ENCODE results near the gene F2RL3.
"Not testable (repeated sequence)": the region's sequence is repeated elsewhere in the genome, so short reads cannot be mapped to it uniquely, and the experiment has no call there.

Gene F2RL3

DNA sequence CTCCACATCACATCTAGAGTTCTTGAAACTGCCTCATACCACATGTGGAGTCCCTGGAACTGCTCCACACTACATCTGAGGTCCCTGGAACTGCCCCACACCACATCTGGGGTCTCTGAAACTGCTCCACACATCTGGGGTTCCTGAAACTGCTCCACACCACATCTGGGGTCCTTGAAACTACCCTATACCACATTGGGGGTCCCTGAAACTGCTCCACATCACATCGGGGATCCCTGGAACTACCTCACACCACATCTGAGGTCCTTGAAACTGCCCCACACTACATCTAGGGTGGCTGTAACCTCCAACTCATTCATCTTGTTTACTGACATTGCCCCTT, 33.8 kb downstream of the F2RL3 start:
- DNase-seq (ENCODE audit: low read depth in 1 of 2, low spot score in 1 of 2) = no peak
- no peak for TF ChIP-seq JUND (IDR thresholded peaks at IDR 0.05; ENCODE audit: low read depth)
- in situ Hi-C loops (cut with HindIII; ENCODE audit: low pct_unique_long_range_greater_than_20kb, low sequenced_read_pairs) = no loop called here

DNA sequence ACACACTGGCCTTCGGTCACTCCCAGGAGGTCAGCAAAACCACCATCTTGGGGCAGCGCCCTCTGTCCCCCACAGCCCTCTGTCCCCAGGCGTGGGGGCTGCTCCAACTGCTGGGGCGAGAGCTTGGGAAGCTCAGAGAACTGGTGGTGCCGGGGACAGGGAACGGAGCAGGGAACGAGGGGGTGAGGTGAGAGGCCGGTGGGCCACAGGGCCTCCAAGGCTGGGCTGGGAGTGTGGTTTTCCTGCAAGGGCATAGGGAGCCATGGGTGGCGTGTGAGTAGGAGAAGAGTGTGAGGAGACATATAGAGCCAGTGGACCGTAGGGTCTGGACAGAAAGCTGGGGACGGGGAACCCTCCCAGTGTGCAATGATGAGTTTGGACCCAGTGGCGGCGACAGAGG, 34.1 kb downstream of the F2RL3 start:
- TF ChIP-seq JUND (IDR thresholded peaks at IDR 0.05; ENCODE audit: low read depth) = no peak
- in situ Hi-C loops (cut with HindIII; ENCODE audit: low pct_unique_long_range_greater_than_20kb, low sequenced_read_pairs) = no loop called here
- DNase-seq (ENCODE audit: low read depth in 1 of 2, low spot score in 1 of 2) = no peak

DNA sequence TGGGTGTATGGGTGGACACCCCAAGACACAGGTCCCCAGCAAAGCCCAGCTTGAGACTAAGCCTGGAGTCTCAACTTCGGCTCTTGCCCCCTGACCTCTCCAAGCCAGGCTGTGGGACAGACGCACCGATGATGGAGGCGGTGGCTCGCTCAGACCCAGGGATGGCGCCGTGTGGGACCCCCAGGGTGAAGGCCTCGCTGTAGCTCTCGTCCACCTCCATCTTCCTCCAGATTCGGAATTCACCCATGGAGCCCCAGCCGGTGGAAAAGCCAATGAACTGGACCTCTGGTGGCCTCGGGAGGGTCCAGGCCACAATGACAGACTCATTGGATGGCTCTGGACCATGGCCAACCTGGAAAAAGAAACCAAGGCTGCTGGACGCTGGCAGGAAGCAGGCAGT, 39.1 kb downstream of the F2RL3 start:
- in situ Hi-C loops (cut with HindIII; ENCODE audit: low pct_unique_long_range_greater_than_20kb, low sequenced_read_pairs) = no loop called here
- no peak for DNase-seq (ENCODE audit: low read depth in 1 of 2, low spot score in 1 of 2)
- TF ChIP-seq JUND (IDR thresholded peaks at IDR 0.05; ENCODE audit: low read depth) = no peak

DNA sequence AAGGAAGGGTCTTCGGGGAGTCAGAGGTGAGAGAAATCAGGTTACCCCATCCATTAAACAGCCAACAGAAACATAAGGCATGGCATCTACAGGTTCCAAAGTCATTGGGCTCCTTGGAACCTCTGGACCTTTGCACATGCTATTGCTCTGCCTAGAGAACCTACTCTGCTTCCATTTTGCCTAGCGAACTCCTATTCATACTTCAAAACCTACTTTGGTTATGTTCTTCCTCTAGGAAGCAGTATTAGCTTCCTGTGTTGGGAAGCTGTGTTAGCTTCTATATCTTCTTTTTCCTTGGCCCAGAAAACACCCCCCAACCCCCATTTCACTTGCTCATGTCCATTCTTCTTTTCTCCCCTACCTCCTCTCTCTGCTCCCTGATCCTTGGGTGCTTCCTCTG, 39.6 kb downstream of the F2RL3 start:
- DNase-seq (ENCODE audit: low read depth in 1 of 2, low spot score in 1 of 2) = no peak
- TF ChIP-seq JUND (IDR thresholded peaks at IDR 0.05; ENCODE audit: low read depth) = no peak
- in situ Hi-C loops (cut with HindIII; ENCODE audit: low pct_unique_long_range_greater_than_20kb, low sequenced_read_pairs) = no loop called here

DNA sequence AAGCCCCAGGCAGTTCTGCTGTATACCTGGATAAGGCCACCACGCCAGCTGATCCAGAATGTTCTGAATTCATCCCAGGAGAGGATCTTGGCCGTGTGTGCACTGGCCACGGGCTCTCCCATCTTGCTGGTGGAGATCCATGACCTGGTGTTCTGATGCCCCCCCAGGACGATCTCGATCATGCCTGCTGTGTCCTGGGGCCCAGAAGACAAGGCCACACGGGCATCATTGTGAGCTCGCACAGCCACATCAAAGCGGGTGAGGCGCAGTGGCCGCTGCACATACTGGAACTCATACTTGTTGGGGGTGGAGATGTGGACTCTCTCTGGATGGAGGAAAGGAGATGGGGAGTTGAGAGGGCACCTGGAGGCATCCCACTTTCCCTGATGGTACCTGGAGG, 40.1 kb downstream of the F2RL3 start:
- no peak for TF ChIP-seq JUND (IDR thresholded peaks at IDR 0.05; ENCODE audit: low read depth)
- in situ Hi-C loops (cut with HindIII; ENCODE audit: low pct_unique_long_range_greater_than_20kb, low sequenced_read_pairs) = no loop called here
- no peak for DNase-seq (ENCODE audit: low read depth in 1 of 2, low spot score in 1 of 2)

DNA sequence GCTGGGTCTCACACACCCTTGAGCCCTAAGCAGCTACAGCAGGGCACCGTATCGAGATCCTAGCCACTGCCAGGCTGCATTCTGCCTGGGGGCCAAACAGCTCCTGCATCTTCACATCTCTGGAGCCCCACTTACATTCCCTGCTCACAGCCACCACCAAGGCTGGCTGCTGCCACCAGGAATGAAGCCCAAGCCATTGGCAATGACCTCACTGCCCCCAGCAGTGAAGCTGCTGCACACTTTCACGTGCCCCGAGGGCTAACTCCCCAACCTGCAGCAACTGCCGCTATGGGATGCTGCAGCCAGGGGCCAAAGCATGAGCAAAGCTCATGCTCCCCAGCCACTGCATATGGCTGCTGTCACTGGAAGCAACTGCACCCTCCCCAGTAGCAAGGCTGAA, 42.0 kb downstream of the F2RL3 start:
- no peak for DNase-seq (ENCODE audit: low read depth in 1 of 2, low spot score in 1 of 2)
- in situ Hi-C loops (cut with HindIII; ENCODE audit: low pct_unique_long_range_greater_than_20kb, low sequenced_read_pairs) = no loop called here
- no peak for TF ChIP-seq JUND (IDR thresholded peaks at IDR 0.05; ENCODE audit: low read depth)

DNA sequence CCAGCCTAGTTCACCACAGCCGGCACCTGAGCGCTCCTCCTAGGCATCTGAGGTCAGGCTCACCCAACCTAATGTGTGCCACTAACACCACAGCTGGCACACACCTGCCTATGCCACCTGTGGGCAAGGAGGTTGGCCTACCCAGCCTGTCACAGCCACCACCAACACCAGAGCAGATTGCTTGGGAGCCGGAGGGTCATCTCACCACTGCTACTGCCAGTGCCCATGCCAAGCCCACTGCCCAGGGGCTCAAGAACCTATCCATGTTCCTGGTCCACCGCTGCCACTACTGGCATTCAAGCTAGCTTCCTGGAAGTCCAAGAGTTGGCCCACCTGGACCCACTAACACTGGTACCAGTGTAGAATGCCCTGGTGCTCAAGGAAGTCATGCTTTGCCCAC, 42.5 kb downstream of the F2RL3 start:
- no peak for DNase-seq (ENCODE audit: low read depth in 1 of 2, low spot score in 1 of 2)
- no peak for TF ChIP-seq JUND (IDR thresholded peaks at IDR 0.05; ENCODE audit: low read depth)
- in situ Hi-C loops (cut with HindIII; ENCODE audit: low pct_unique_long_range_greater_than_20kb, low sequenced_read_pairs) = no loop called here

DNA sequence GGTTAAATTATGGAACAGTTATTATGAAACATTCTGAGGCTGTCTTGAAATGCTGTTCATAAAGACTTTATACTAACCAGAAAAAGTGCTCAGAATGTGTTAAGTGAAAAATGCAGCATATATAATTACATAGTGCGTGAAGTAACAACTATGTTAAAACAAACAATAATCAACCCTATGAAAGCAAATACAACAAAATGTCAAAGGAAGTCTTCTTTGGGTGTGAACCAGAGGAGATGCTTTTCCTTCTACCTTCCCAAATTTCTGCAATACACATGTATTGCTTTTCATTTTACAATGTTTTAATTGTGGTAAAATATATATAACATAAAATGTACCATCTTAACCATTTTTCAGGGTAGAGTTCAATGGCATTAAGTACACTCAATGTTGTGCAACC, 45.7 kb downstream of the F2RL3 start:
- in situ Hi-C loops (cut with HindIII; ENCODE audit: low pct_unique_long_range_greater_than_20kb, low sequenced_read_pairs) = no loop called here
- no peak for DNase-seq (ENCODE audit: low read depth in 1 of 2, low spot score in 1 of 2)
- TF ChIP-seq JUND (IDR thresholded peaks at IDR 0.05; ENCODE audit: low read depth) = no peak

DNA sequence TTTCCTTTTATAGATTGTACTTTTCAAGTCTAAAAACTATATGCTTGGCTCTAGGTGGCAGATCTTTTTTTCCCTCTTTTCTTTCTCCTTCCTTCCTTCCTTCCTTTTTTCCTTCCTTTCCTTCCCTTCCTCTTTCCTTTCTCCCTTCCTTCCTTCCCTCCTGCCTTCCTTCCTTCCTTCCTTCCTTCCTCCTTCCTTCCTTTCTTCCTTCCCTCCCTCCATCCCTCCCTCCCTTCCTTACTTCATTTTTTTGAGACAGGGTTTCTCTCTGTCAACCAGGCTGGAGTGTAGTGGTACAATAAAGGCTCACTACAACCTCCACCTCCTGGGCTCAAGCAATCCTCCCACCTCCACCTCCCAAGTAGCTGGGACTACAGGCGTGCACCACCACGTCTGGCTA, 48.1 kb downstream of the F2RL3 start:
- in situ Hi-C loops (cut with HindIII; ENCODE audit: low pct_unique_long_range_greater_than_20kb, low sequenced_read_pairs) = no loop called here
- no peak for TF ChIP-seq JUND (IDR thresholded peaks at IDR 0.05; ENCODE audit: low read depth)
- no peak for DNase-seq (ENCODE audit: low read depth in 1 of 2, low spot score in 1 of 2)

DNA sequence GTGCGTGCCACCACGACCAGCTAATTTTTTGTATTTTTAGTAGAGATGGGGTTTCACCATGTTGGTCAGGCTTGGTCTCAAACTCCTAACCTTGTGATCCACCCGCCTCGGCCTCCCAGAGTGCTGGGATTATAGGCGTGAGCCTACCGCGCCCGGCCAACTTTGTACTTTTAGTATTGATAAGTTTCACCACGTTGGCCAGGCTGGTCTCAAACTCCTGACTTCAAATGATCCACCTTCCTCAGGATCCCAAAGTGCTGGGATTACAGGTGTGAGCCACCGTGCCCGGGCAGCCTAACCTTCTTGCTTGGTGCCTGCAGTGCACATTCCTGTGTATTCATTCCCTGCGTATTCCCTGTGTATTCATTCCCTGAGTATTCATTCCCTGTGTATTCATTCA, 49.0 kb downstream of the F2RL3 start:
- in situ Hi-C loops (cut with HindIII; ENCODE audit: low pct_unique_long_range_greater_than_20kb, low sequenced_read_pairs); DNase-seq (ENCODE audit: low read depth in 1 of 2, low spot score in 1 of 2): not testable (repeated sequence)

DNA sequence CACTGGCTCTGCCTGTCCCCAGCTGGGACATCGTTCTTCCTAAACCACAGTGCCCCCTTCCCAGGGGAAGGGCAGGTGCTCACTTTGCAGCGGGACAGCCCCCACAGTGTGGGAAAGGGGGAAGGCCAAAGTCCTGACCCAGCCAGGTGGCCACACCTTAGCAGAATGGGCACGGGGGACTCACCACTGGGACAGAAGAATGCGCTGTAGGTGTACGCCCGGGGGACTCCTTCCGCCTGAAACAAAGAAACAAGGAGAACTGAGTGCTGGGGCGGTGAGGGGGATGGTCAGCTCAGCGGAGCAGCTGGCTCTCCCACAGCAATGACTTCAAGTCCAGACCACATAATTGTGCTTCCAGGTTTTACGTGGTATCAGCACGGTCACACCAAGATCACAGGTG, 49.4 kb downstream of the F2RL3 start:
- no peak for TF ChIP-seq JUND (IDR thresholded peaks at IDR 0.05; ENCODE audit: low read depth)
- in situ Hi-C loops (cut with HindIII; ENCODE audit: low pct_unique_long_range_greater_than_20kb, low sequenced_read_pairs) = no loop called here
- DNase-seq (ENCODE audit: low read depth in 1 of 2, low spot score in 1 of 2) = no peak

DNA sequence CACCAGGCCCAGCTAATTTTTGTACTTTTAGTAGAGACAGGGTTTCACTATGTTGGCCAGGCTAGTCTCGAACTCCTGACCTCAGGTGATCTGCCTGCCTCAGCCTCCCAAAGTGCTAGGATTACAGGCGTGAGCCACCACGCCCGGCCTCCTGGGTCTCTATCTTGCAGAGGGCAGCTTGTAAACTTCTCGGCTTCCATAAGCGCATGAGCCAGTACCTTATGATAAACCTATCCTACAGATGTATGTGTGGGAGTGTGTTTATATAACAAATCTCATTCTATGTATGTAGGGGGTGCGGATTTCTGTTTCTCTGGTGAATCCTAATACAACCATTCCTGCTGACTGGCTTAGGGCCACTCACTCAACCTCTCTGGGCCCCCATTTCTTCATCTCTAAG, 51.3 kb downstream of the F2RL3 start:
- DNase-seq (ENCODE audit: low read depth in 1 of 2, low spot score in 1 of 2); in situ Hi-C loops (cut with HindIII; ENCODE audit: low pct_unique_long_range_greater_than_20kb, low sequenced_read_pairs): not testable (repeated sequence)

DNA sequence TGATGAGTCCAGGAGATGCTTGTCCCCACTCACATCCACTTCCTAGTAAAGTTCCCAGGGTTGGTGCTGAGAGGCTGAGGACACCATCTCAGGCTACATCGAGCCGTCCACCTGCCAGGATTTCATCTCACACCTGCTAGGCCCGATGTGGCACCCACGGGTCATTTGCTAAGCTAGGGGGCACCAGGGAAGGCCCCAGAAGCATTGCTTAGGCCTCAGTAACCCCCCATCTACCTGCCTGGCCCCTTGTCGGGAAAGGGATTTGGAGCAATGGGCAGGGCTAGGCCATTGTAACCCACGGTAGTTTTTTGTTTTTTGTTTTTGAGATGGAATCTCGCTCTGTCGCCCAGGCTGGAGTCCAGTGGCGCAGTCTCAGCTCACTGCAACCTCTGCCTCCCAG, 51.8 kb downstream of the F2RL3 start:
- in situ Hi-C loops (cut with HindIII; ENCODE audit: low pct_unique_long_range_greater_than_20kb, low sequenced_read_pairs) = no loop called here
- no peak for DNase-seq (ENCODE audit: low read depth in 1 of 2, low spot score in 1 of 2)

More for the DNA sequence above, 51.8 kb downstream of the F2RL3 start:
- TF ChIP-seq JUND (IDR thresholded peaks at IDR 0.05; ENCODE audit: low read depth) = no peak

Measured in T47D (cell line).